Islet of Langerhans (tissue), 1 donor: ENCODE measurements around the gene ABHD1.
"Not testable (repeated sequence)": the region's sequence is repeated elsewhere in the genome, so short reads cannot be mapped to it uniquely, and the experiment has no call there.

ENCODE experiments used
- FAIRE-seq: peaks from one replicate; lab custom pipeline; 2011; peaks lifted over from hg19 to GRCh38; lab: Jason Lieb, UNC

The ABHD1 gene

DNA sequence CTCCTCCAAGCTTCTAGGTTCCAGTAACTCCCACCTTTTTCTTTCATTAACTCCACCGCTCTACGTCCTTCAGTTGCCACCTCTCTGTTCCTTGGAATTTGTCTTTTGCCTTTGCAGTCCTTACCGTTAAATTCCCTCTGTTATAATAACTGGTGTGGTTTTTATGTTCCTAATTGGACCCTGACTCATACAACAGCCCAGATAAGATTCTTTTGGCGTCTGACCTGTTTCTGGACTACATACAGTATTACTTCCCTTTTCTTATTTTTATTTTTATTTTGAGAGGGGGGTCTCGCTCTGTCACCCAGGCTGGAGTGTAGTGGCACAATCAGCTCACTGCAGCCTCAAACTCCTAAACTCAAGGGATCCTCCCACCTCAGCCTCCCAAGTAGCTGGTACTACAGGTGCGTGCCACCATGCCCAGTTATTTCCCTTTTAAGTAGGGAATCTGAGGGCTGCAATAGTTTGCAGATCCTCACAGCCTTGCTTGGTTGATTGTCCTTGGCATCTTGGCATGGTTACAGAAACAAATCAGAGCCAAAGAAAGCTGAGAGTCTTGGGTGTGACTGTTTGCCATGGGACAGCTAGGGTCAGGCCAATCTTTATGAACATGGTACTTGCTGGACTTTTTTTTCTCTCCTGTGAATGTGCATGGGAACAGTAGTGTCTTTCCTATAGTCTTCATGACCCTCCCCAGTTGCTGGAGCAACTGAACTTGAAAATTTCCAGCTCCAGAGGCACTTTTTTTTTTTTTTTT is 47.1 kb downstream of the ABHD1 start:
- FAIRE-seq, result no peak

DNA sequence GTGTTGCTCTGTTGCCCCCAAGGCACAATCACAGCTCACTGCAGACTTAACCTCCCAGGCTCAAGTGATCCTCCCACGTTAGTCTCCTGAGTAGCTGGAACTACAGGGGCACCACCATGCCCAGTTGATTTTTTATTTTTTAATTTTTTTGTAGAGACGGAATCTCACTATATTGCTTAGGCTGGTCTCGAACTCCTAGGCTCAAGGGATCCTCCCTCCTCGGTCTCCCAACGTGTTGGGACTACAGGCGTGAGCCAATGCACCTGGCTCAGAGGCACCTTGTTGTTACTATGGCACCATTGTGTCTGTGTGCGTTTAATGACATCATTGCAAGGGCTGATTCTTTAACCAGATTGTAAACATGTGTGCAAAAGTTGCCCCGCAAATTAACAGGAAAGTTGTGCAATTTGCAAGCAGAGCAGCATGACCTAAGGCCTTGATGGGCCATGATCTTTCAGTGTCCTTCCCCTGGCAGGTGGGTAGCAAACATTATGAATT is 47.8 kb downstream of the ABHD1 start:
- no peak for FAIRE-seq

DNA sequence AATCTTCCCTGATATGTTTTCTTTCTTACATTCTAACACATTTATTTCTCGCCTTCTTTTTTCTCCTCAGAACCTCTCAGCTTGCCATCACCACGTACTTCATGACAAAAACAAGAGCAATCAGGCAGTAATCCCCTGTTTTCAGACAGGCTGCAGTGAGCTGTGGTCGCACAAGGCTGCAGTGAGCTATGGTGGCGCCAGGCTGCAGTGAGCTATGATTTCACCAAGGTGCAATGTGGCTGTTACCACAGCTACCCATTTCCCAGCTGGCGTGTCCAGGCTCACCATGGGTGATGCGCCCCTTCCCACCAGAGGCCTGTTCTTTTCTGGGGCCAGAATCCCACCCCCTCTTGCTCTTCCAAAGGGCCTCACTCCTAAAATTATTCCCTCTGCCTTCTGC is 51.0 kb downstream of the ABHD1 start:
- no peak for FAIRE-seq

DNA sequence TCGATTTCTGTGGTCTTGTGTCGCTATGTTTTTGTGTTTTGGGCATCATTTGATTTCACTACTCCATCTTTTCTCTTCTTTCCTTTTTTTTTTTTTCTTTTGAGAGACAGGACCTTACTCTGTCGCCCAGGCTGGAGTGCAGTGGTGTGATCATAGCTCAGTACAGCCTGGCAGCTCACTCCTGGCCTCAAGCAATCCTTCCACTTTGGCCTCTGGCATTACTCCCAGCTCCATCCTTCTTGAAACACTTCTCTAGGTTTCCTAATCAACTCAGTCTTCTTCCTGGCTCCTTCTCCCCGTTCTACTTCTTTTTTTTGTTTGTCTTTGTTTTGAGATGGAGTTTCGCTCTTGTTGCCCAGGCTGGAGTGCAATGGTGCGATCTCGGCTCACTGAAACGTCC is 51.7 kb downstream of the ABHD1 start:
- no peak for FAIRE-seq

DNA sequence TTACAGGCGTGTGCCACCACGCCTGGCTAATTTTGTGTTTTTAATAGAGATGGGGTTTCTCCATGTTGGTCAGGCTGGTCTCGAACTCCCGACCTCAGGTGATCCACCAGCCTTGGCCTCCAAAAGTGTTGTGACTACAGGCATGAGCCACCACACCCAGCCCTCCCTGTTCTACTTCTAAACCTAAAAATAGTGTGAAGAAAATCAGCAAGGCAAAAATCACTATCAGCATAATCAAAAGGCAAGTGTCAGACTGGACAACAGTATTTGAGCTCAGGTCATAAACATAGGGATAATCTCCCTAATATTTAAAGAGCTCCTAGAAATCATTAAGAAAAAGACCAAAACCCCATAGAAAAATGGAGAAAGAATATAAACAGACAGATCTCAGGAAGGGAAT is 52.2 kb downstream of the ABHD1 start:
- not testable (repeated sequence) for FAIRE-seq

DNA sequence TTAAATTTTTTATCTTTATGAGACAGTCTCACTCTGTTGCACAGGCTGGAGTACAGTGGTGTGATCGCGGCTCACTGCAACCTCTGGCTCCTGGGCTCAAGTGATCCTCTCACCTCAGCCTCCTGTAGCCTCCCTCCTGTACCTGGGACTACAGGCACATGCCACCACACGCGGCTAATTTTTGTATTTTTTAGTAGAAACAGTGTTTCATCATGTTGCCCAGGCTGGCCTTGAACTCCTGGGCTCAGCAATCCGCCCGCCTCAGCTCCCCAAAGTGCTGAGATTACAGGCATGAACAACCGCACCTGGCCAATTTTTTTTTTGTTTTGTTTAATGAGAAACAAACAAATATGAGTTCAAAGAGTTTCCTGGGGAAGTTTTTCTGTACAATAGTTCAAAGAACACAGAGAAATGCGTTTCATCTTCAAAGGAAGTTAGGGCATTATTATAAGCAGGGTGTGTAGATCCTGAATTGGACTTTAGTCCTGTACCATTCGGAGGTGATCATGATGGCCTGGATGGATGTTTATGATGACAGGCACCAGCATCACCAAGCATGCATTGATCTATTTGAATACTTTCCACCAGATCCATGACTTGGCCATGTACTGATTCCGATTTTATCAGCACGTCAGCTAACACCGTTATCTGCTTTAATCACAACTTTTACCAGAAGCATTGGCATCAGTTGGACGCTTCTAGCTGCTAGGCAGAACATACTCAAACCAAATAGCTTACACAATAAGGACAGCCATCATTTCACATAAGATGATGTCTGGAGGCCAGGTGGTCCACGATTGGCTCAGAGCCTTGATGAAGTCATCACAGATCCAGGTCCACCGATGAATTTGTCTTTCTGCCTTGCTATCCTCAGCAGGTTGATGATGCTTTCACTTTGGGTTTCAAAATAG is 54.1 kb downstream of the ABHD1 start:
- FAIRE-seq, result no peak

DNA sequence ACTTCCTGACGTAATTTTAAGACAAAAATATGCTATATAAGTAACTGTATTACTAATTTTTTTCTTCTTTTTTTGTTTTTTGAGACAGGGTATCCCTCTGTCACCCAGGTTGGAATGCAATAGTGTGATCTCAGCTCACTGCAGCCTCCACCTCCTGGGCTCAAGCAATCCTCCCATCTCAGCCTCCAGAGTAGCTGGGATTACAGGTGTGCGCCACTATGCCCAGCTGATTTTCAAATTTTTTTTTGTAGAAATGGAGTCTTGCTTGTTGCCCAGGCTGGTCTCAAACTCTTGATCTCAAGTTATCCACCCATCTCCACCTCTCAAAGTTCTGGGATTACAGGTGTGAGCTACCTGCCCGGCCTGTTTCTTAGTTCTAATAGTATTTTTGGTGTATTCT is 54.9 kb downstream of the ABHD1 start:
- FAIRE-seq, result no peak

DNA sequence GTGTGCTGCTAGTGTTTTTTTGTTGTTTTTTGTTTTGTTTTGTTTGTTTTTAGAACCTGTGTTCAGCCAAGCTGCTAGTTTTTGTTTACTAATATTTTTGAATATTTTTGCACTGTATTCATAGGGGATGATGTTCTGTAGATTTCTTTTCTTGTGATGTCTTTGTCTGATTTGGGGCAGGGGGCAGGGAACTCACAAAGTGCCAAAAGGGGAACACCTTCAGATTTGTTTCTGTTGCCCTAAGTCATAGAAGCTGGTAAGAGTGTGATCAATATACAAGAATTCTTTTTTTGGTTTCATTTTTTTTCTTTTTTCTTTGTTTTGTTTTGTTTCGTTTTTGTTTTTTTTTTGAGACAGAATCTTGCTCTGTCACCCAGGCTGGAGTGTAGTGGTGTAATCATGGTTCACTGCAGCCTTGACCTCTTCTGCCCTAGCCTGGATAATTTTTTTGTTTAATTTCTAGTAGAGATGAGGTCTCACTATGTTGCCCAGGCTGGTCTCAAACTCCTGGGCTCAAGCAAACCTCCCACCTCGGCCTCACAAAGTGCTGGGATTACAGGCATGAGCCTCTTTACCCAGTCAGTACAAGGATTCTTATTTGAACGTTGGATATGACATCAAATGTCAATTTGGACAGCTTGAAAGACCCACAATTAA is 55.9 kb downstream of the ABHD1 start:
- no peak for FAIRE-seq
